Kidney glomerular epithelial cell (primary cell): ENCODE measurements around the gene SPATA20.

Experiments used
- DNase-seq: peaks from one replicate; lab custom pipeline; 2025; lab: John Stamatoyannopoulos, UW

SPATA20 gene

DNA sequence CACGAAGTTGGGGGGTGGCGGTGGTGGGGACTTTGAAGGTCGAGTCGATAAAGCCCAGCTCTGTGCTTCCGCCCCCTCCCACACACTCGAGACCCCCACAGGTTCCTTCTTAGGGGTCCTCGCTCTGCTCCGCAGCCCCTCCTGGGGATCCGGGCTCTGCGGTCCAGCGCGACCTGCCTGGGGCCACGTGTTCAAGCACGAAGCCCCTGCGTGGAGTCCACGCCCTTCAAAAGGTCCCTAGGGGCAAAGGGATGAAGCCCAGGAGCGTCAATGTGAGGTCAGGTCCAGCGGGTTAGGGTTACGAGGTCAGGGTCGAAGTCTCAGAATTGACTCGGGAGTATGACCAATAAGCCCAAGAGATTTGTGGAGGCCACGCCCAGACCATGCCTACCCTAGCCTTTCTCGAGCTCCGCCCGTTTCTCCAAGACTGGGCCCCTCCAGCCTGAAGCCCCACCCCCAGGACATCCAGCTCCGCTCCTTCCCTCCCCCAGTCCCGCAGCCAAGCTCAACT lies 12.8 kb downstream of the SPATA20 start:
- no peak for DNase-seq

DNA sequence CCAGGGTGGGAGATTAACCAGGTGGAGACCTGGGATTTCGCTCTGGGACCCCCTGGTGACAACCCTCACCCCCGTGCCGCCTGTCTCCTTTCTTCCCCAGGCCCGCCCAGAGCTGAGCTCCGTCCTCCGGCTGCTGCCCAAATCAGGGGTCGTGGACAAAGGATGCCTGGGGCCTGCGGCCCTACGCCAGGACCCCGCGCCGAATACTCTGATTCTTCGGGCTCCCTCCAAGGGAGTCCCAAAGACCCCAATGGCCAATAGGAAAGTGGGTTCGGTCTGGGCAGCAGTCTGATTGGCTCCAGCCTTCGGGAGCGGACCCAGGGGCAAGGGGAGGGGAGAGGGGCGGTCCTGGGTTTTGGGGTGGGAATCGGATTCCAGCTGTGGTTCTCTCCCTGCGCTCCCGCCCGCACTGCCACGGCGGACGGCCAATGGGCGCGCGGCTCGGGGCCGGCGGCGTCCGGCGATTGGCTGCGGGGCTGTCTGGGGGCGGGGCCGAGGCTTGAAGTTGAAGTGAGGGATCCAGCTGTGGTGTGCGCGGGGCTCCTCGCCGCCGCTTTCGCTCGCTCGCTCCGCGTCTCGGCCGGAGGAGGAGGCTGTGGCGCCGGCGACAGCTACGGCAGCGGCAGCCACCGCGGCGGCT lies 13.3 kb downstream of the SPATA20 start, which contains the start of gene CACNA1G:
CACNA1G (plus strand) TSS at position 531 of the 640 bp plus-strand sequence. CDS start 745 bp downstream, outside the sequence.
- DNase-seq, result no peak

DNA sequence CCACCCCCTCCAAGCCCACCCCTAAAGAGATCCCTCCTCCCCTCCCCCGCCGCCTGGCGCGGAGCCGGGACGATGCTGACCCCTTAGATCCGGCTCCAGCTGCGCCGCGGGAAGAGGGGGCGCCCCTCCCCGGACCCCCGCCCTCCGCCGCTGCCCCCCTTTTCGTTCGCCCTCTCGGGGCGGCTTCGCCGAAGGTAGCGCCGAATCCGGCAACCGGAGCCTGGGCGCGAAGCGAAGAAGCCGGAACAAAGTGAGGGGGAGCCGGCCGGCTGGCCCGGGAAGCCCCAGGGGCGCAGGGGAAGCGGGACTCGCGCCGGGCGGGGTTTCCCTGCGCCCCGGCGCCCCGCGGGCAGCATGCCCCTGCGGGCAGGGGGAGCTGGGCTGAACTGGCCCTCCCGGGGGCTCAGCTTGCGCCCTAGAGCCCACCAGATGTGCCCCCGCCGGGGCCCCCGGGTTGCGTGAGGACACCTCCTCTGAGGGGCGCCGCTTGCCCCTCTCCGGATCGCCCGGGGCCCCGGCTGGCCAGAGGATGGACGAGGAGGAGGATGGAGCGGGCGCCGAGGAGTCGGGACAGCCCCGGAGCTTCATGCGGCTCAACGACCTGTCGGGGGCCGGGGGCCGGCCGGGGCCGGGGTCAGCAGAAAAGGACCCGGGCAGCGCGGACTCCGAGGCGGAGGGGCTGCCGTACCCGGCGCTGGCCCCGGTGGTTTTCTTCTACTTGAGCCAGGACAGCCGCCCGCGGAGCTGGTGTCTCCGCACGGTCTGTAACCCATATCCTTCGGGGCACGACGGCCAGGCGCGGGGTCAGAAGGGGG lies 14.2 kb downstream of the SPATA20 start:
- DNase-seq, result no peak

DNA sequence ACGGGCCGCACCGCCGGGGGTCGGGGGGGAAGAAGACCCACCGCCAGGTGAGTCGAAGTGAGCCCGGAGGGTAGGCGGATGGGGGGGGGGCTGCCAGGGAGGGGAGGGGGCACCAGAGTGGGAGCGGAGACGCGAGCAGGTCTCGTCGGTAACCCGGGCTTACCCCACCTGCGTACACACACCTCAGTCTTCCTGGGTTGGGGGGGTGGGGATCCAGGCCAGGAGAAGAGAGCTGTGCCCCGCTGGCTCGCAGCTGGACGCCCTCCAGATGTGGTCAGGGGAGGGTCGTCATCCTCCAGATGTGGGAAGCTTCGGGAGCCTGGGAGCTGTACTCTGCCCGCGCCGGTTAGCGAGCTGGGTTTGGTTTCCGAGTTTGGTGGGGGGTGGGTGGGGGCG lies 14.8 kb downstream of the SPATA20 start:
- no peak for DNase-seq

DNA sequence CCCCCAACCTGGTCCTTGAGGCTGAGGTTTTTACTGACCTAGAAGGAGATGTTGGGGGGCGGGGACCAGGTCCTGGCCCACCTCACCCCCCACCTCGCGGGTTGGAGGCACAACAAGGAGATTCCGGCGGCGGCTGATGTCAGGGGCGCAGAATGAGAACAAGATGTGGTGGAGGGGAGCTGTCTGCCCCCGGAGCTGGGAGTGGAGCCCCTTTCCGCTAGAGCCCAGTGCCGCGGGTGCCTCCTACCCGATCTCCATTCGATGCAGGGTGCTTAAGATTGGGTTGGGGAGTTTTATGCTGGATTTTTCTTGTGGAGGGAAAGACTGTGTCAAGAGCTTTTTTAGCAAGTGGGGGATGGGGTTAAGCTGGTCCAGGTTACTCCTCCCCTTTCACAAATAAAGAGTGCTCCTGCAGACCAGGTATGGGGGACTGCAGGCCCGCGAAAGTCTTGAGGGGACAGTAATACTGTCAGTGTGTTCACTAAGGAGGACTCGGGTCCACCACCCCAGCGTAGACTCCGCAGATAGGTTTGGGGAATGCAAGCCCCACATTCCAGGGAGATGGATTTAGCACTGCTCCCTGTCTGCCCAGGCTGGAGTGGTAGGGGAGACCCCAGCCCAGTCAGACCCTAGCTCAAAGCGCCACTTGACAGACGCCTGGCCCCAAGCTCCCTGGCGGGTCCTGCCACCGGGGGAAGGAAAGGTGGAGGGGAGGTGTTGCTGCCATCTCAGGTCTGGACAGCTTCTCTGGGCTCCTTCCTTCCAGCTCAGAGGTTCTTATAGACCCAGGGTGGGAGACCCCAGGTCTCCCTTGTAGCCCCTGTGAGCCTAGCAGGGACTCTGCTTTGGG lies 15.5 kb downstream of the SPATA20 start:
- DNase-seq, result no peak

DNA sequence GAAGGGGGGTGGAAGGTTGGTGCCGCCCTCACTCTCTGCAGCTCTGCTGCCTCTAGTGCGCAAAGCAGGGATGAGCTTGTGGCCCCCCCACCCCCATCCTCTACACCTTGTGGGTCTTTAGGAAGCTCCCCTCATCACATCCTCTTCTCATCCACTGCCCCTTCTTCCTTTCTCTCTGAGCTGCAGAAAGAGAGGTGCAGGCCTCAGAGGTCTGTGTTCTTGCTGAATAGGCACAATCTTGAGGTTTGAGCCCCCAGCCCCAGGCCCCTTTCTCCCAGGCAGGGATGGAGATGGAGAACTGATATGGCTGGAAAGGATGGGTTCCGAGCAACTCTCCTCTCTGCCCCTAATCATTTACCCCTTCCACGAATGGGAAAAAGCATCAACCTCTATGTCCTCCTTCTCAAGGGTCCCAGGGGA lies 16.1 kb downstream of the SPATA20 start:
- no peak for DNase-seq

DNA sequence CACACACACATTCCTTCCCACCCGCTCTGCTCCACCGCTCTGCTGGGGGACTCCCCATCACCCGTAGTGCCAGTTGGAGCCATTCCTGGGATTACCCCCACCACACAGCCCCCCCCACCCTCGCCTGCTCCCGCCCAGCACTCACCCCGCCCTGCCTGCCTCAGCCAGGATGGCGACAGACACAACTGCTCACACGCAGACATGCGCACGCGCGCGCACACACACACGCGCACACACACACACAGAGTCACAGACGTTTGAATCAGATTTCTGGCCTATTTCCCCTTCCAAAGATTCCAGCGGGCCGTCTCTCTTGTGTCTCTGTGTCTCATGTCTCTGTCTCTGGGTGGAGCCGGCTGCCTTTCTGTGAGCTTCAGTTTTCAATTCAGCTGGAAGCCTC lies 17.9 kb downstream of the SPATA20 start:
- DNase-seq, result no peak

DNA sequence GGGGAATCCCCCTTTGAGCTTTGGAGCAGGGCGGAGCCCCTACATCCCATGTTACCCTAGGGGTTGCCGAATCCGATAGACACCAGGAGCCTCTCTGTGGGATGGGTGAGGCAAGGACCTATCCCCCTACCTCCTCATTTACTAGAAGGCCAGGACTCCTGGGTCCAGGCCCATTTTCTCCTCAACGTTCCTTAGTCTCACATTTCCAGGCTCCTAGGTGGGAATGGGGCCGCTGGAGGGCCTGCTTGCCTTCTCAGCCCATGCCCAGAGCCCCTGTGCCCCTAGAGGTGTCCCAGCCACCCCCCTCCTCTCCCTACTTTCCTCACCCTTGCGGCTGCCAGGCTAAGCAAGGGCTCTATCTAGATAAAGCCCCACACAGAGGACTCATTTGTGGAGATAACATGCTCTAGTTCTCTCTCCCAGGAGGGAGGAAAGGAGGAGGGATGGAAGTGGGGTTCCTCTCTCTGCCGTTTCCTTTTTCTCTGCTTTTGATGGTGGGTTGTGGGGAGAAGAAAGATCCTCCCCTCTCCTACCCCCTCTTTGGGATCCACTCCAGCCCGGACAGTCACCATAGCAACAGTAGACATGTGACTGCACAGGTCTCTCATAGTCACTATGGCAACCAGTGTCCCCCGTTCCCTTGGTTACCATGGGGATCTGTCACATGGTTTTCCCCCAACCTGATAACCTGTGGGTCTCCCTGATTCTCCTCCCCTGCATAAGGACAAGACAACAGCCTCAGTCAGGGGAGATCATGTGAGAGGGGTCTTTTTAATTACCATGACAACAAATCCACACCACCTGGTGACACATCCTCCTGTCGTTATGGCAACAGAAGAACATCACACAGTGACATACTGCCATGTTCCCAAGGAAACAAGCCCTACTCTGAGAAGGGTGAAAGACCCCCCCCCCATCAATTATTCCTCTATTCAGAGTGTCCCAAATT lies 18.7 kb downstream of the SPATA20 start:
- no peak for DNase-seq

DNA sequence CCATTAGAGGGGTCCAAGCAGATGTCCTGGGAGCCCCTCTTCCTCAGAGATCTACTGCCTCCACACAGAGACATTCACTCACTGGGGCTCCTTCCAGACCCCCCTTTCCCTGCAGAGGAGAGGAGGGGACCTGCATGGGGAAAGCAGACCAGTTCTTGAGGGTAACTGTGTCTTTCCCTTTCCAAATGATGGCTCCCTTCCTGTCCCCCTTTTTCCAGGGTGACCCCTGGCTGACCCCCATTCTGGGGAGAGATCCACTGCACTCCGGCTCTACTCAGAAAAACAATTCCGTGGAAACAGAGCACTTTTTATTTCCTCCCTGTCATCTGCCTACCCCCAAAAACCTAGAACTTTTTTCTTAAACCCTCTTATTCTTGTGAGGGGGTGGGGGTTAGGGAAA lies 19.9 kb downstream of the SPATA20 start:
- no peak for DNase-seq

DNA sequence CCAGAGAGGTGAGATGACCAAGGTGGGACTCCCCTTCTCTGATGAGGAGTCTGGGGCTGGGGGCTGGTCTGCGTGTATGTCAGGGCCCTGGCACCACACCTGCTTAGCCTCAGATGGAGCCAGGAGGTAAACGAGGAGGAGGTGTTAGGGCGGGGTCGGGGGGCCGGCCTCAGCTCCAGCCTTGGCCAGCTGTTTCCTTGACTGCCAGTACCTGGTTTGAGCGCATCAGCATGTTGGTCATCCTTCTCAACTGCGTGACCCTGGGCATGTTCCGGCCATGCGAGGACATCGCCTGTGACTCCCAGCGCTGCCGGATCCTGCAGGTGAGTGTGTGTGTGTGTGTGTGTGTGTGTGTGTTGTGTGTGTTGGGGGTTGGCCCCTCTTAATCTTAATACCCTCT lies 21.7 kb downstream of the SPATA20 start:
- no peak for DNase-seq

DNA sequence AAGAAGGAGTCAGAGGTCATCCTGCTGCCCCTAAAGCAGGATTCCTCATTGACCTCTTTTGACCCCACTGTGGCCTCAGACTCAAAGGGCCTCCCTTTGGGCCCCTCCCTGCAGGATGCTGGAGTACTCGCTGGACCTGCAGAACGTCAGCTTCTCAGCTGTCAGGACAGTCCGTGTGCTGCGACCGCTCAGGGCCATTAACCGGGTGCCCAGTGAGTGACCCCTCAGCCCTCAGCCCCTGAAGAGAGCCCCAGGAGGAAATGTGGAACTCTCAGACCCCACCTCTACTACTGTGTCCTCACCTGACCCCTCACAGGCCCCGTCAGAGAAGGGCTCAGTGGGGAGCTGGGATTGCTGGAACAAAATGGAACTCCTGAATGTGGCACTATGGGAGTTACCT lies 22.6 kb downstream of the SPATA20 start:
- no peak for DNase-seq

DNA sequence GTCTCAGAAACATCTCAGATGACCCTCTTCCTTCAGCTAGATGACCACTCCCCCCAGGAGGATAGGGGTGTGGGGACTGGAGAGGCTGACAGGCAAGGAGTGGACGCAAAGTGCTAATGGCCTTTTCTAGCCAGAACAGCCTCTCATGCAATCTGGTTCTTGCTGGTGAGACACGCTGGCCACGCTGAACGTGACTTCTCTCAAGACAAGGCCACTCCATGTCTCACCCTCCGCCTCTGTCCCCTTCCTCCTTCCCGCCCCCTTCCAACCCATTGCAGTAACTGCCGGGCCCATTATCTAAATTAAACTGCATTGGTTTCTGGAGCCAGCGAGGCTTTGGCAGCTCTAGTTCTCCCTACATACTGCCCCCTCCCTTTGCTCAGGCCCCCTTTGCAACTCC lies 23.1 kb downstream of the SPATA20 start:
- DNase-seq, result no peak

DNA sequence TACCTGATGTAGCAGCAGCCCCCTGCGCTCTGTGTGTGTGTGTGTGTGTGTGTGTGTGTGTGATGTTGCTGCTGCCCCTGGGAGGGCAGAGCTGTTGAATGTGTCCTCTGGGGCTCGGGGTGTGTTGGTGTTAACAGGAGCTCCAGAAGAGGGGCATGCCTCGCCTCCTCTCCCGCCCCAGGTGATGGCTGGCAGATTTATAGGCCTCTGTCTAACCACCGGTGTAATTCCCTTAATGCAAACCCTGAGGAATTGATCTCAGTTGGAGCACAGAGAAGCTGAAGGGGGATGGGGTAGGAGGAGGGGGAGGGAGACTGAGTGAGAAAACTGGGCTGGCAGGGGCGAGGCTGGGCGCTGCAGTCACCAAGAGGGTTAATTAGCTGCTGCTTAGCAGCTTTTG lies 23.6 kb downstream of the SPATA20 start:
- DNase-seq, result no peak

DNA sequence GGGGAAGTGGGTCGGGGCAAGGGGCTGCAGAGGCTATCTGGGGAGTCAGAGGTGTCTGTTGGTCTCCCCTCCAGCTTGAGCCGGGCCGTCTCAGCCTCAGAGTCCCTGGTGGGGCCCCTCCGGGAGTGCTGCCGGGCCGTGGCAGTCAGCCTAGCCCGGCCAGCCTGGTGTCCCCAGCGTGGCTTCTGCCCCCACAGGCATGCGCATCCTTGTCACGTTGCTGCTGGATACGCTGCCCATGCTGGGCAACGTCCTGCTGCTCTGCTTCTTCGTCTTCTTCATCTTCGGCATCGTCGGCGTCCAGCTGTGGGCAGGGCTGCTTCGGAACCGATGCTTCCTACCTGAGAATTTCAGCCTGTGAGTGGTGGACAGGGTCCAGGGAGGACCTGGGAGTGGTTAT lies 24.7 kb downstream of the SPATA20 start:
- no peak for DNase-seq

DNA sequence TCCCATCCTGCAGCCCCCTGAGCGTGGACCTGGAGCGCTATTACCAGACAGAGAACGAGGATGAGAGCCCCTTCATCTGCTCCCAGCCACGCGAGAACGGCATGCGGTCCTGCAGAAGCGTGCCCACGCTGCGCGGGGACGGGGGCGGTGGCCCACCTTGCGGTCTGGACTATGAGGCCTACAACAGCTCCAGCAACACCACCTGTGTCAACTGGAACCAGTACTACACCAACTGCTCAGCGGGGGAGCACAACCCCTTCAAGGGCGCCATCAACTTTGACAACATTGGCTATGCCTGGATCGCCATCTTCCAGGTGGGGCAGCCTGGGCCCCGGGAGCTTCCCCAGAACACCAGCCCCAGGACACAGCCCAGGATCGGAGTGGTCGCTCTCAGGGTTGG lies 25.6 kb downstream of the SPATA20 start:
- no peak for DNase-seq

DNA sequence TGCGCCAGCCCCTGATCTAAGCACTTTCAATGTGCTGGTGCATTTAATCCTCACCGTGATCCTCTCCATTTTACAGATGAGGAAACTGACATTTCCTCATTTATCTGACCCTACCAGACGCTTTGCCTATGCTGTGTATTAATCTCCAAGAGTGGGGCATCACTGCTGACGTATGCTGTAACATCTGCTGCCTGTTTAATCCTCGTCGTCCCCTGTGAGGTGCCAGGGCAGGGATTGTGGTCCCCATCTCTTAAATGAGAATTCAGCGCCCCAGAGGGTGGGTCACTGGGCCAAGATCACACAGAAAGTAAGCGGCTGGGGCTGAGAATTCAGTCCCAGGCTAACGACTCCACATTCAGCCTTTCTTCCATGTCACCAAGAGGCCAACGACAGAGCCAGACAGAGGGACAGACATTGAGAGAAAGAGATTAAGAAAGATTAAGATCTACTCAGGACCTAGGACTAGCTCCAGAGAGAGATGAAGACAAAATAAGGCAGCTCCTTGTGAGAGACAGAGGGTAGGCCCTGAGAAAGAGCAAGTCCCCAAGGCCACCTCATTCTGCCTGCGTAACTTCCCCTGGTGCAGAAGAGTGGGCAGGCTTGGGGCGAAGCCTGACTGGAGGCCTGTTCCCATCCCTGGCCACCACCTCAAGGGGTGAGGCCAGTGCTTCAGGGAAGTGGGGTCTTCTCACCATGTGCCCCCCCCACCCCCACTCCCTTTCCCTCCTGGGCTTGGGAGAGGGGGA lies 27.1 kb downstream of the SPATA20 start:
- DNase-seq, result no peak

DNA sequence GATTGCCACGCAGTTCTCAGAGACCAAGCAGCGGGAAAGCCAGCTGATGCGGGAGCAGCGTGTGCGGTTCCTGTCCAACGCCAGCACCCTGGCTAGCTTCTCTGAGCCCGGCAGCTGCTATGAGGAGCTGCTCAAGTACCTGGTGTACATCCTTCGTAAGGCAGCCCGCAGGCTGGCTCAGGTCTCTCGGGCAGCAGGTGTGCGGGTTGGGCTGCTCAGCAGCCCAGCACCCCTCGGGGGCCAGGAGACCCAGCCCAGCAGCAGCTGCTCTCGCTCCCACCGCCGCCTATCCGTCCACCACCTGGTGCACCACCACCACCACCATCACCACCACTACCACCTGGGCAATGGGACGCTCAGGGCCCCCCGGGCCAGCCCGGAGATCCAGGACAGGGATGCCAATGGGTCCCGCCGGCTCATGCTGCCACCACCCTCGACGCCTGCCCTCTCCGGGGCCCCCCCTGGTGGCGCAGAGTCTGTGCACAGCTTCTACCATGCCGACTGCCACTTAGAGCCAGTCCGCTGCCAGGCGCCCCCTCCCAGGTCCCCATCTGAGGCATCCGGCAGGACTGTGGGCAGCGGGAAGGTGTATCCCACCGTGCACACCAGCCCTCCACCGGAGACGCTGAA lies 28.7 kb downstream of the SPATA20 start:
- no peak for DNase-seq

DNA sequence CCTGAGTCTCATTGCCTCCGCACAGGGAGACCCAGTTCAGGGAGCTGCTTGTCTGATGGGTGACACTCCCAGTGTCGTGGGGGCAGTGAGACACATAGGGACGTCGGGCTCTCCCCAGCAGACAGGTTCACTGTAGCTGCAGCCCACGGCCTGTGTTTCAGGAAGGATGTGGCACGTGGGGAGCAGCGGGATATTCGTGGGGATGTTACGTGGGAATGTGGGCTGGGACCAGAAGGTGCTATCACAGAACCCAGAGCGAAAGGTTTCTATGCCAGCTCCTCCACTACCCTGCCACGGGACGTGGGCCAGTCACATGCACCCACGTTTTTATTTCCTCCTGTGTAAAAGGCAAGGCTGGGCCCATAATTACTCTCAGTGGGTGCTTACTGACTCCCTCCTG lies 29.9 kb downstream of the SPATA20 start:
- DNase-seq, result no peak

DNA sequence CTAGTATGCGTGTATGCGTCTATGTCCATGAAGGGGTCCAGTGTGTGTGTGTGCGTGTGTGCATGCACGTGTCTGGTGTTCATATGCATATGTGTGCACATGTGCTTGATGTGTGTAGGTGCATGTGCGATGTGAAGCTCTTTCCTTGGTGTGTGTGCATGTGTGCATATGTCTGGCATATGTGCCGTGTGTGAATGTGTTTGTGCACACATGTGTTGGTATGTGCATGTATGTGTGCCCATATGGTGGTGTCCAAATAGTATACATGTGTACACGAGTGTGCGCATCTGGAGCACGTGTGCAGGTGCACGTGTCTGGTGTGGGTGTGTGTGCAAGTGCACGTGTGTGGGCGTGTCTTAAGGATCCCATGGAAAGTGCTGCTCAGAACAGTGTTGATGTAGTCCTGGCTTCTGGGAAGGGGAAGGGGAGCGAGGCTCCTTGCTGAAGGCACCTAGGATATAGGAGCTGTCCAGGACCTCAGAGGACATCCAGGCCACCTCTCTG lies 30.5 kb downstream of the SPATA20 start:
- no peak for DNase-seq

DNA sequence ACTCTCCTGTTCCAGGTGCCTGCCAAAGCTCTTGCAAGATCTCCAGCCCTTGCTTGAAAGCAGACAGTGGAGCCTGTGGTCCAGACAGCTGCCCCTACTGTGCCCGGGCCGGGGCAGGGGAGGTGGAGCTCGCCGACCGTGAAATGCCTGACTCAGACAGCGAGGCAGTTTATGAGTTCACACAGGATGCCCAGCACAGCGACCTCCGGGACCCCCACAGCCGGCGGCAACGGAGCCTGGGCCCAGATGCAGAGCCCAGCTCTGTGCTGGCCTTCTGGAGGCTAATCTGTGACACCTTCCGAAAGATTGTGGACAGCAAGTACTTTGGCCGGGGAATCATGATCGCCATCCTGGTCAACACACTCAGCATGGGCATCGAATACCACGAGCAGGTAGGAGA lies 31.2 kb downstream of the SPATA20 start:
- no peak for DNase-seq
